ENCODE data around the gene CD320.
"Not testable (repeated sequence)": the region's sequence is repeated elsewhere in the genome, so short reads cannot be mapped to it uniquely, and the experiment has no call there.

Gene CD320

DNA sequence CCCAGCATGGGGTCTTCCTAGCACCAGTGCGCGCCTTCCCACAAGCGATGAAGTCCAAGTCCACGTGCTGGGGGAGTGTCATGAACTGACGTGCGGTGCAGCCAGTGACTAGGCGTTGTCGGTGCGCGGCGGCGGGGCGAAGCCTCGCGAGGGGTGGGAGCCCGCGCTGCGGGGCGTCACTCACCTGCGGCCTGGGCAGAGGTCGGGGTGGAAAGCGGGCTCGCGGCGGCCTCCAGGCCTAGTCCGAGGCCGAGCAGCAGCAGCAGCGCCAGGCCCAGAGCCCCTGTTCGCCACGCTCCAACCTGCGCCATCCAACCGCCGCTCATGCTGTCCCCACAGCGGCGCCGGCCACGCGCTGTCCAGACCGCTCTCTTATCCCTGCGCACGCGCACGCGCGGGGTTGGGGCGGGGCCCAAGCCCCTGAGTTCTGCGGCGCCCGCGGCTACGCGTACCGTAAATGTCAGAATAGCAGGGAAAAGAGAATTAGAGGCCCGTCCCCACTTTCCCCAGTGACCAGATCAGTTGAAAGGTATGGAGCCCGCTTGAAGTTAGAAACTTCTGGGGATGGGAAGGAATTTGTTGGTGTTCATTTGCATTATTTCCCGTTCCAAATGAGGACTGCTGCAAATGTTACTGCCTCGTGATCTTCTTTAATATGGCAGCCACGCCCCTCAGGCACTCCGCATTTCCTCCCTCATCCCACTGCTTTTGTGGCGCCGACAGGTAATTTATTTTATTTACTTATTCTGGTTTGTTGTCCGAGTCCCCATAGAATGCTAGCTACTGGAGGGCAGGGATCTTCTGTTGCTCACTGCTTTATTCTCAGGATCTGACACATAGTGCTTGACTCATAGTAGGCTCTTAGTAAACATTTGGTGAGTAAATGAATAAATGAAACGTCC is at the start of gene CD320:
Gene CD320 (minus strand): TSS at position 394 of the 902 bp plus-strand sequence. CDS start 68 bp downstream, at position 326.
- peak; percentile 81 to 83 for DNase-seq (ENCODE audit: low read depth in 2 of 2)

DNA sequence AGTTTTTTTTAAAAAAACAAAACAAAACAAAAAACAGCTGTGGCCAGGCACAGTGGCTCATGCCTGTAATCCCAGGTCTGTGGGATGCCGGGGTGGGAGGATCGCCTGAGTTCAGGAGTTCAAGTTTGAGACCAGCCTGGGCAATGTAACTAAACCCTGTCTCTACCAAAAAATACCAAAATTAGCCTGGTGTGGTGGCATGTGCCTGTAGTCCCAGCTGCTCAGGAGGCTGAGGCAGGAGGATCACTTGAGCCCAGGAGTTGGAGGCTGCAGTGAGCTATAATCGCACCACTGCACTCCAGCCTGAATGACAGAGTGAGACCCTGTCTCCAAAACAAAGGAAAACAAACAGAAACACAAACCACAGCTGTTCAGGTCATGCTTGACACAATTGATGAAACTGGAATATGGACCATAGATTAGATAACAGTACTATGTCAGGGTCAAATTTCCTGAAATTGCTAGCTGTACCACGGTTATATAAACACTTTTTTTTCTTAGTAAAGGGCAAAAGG is 48.9 kb upstream of the CD320 start:
- DNase-seq (ENCODE audit: low read depth in 2 of 2): no peak

DNA sequence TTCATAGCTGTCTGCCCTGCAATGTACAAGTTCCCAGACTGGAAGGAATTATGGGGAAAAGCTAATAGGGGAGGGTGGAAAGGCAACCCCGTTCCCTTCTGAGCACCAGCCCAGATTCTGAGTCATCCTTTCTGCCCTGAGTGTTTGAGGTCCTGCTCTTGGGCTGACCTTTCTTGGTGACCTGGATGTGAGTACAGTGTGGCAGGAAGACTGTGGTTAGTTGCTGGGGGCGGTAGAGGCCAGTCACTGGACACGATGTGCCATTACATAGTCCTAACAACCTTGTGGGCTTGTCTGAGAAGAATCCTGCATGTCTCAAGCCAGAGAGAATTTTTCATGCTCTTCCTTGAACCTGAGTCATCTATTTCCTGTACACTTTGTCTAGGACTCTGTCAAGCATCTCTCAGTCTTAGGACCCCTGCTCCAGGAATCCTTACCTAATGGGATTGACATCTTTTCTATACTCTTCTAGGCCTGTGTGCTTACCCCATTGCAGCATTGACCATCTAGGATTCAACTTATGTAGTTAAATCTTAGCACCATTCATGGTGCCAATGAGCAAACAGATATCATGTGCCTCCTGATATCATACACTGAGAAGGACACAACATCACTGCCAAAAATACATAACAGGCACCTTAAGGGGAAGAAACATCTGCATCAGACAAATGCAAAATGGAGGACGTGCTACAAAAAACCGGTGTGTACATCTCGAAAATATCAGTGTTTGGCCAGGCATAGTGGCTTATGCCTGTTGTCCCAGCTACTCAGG is 47.7 kb upstream of the CD320 start:
- DNase-seq (ENCODE audit: low read depth in 2 of 2): no peak

DNA sequence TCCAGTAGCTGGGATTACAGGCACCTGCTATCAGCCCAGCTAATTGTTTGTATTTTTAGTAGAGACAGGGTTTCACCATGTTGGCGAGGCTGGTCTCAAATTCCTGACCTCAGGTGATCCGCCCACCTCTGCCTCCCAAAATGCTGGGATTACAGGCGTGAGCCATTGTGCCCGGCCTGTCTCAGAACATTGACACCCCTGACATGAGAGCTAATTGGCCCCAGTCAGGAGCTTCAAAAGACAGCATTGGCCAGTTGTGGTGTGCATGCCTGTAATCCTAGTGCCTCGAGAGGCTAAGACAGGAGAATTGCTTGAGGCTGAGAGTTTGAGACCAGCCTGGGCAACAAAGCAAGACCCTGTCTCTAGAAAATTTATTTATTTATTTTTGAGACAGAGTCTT is 44.7 kb upstream of the CD320 start:
- not testable (repeated sequence) for DNase-seq (ENCODE audit: low read depth in 2 of 2)

GRCh38 chr19:8352134-8352827 is 44.1 kb upstream of the CD320 start:
- DNase-seq (ENCODE audit: low read depth in 2 of 2): no peak

DNA sequence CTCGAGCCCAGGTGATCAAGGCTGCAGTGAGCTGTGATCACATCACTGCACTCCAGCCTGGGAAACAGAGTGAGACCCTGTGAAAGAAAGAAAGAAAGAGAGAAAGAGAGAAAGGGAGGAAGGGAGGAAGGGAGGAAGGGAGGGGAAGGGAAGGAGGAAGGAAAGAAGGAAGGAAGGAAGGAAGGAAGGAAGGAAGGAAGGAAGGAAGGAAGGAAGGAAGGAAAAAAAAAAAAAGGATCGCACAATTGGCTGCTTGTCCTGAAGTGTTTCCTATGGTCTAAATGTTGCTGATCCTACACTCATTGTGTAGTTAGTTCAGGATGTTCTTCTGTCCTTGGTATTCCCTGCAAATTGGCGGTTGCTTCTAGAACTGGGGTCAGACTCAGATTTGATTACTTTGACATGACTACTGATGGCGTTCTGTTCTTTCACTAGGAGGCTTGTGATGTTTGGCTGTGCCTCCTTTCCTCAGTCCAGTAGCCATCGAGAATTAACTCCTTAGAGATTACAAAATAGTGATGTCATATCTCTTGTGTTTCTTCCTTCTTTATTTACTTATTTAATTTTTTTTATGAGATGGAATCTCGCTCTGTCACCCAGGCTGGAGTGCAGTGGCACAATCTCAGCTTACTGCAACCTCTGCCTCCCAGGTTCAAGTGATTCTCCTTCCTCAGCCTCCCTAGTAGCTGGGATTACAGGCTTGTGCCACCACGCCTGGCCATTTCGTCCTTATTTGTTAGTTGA is 41.6 kb upstream of the CD320 start:
- DNase-seq (ENCODE audit: low read depth in 2 of 2): not testable (repeated sequence)

DNA sequence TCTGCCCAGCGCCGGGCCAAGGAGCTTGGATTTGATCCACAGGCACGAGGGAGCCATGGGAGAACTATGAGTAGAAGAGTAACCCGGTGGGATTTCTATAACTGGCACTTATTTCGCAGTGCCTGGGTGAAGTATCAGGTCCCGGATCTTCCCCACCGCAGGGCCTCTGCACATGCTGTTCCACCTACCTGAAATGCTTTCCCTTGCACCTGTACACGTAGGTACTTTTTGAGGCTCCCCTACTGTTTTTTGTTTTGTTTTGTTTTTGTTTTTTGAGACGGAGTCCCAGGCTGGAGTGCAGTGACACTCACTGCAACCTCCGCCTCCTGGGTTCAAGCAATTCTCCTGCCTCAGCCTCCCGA is 35.3 kb upstream of the CD320 start:
- no peak for DNase-seq (ENCODE audit: low read depth in 2 of 2)

GRCh38 chr19:8342684-8343482 is 34.7 kb upstream of the CD320 start, which contains the start of gene KANK3:
TSS of gene KANK3 (minus strand) at chr19:8343262. CDS start at chr19:8337828, 5,434 bp downstream.
- peak; percentile 86 to 94 for DNase-seq (ENCODE audit: low read depth in 2 of 2)

DNA sequence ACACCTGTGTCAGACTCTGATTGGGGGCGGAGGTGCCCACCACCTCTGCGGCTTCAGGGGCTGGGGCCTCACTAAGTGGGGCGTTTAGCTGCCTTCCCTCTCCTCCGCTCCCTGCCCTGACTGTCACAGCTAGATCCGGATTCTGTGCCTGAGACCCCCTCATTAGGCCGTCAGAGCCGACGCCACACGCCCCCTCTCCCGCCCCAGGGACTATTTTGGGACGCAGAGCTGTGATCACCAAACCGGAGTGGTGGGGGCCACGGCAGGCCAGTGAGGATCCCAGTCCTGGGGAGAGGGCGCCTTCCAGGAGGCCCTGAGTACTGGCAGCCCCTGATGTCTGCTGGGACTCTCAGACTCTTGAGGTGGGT is 34.1 kb upstream of the CD320 start:
- DNase-seq (ENCODE audit: low read depth in 2 of 2): no peak

DNA sequence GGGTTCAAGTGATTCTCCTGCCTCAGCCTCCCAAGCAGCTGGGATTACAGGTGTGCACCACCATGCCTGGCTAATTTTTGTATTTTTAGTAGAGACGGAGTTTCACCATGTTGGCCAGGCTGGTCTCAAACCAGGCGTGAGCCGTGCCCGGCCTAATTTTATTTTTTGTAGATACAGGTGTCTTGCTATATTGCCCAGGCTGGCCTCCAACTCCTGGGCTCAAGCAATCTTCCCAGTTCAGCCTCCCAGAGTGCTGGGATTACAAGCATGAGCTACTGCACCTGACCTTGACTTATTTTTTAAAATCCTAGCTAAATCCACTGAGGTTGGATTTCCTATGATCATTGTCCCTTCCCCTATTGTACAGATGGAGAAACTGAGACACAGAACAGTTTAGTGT is 33.3 kb upstream of the CD320 start:
- not testable (repeated sequence) for DNase-seq (ENCODE audit: low read depth in 2 of 2)

- no peak for DNase-seq (ENCODE audit: low read depth in 2 of 2)
These were observed 32.4 kb upstream of the CD320 start for GRCh38 chr19:8340341-8341096.

- DNase-seq (ENCODE audit: low read depth in 2 of 2): no peak
These were observed 30.7 kb upstream of the CD320 start for GRCh38 chr19:8338835-8339234.

DNA sequence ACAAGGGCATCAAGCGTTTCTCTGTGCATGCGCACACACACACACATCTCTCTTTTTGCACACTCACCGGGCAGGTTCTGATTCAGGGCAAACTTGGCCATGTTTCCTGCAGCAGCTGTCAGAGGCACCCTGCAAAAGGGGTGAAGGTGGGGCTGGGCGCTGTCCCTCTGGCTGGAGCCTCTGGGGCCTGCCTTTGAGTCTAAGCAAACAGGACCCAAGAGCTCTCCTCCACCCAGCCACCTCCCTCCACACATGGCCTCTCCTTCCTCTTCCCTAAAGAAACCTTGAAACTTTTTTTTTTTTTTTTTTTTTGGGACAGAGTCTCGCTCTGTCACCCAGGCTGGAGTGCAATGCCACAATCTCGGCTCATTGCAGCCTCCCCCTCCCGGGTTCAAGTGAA is 29.6 kb upstream of the CD320 start:
- no peak for DNase-seq (ENCODE audit: low read depth in 2 of 2)

- no peak for DNase-seq (ENCODE audit: low read depth in 2 of 2)
These were observed 28.5 kb upstream of the CD320 start for GRCh38 chr19:8336660-8337059.

GRCh38 chr19:8336072-8336569 is 28.0 kb upstream of the CD320 start:
- no peak for DNase-seq (ENCODE audit: low read depth in 2 of 2)

DNA sequence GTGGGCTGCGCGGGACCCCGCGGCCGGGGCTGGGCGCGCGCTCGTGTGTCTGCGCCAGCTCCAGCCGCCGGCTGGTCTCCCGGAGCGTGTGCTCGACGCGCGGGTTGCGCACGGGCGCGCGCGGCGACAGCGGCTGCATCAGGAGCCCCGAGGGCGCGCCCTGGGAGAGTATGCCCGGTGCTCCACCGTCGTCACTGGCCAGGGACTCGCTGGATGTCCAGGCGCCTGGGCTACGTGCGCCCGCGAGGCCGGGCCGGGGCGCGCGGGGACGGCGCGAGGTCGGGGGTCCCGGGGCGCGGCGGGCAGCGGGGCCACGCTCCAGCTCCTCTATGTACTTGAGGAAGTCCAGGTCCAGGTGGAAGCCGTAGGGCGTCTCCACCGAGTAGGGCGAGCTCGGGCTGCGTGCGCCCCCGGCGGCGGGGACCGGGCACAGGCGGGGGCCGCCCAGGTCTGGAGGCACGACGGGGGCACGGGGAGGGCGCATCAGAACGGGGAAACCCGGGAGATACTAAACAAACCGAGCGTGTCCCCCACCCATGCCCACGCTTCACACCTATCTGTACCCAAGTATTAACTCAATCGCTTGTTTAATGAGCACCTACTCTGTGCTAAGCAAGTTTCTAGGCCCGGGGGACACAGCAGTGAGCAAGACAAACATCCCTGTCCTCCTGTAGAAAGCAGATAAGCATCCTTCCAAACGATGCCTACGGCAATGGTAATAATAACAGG is 27.3 kb upstream of the CD320 start:
- no peak for DNase-seq (ENCODE audit: low read depth in 2 of 2)

GRCh38 chr19:8334458-8335342 is 26.5 kb upstream of the CD320 start:
- DNase-seq (ENCODE audit: low read depth in 2 of 2): no peak

Measured in stimulated activated CD4-positive, alpha-beta T cell treated with anti-CD3 and anti-CD28 coated beads, Interleukin-15, amount 100 ng/mL, for 48 hours (primary cell).